ENCODE measurements around the gene DEPDC7.

DNA sequence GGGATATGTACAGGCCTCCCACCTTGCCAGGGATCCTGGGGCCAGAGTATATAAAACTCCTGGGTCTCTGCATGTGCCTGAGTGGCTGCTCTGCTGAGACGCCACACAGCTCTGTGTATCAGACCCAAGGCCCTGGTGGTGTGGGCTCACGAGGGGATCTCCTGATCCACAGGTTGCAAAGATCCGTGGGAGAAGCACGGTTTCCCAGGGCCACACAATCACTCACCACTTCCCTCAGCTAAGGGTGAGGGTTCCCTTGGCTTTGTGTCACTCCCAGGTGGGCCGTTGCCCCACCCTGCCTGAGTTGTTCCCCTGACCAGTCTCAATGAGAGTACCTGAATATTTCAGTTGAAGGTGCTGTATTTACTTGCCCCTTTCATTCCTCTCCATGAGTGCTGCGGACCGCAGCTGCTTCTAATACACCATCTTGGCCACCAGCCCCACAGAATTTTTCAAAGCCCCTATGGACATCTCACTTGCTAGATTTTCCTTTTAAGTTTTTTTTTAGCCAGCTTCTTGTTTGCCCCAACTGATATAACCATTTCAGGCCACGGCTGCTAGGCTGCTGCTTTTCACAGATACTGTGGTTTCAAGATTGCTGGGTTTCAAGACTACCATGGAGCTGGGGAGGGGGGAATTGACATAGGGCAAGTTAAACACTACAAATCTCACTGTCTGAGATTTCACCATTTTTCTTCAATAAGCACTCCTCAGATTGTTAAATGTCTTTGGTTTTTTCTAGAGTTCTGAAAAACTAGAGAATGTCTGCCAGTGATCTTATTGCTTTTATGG, 13.7 kb upstream of the DEPDC7 start:
- TF ChIP-seq TEAD4 (CRISPR knock-in tag; IDR thresholded peaks at IDR 0.05) (no peak), ATF1 (CRISPR knock-in tag; IDR thresholded peaks at IDR 0.05) (no peak), ZNF121 (CRISPR knock-in tag; IDR thresholded peaks at IDR 0.05) (no peak), NR2C2 (CRISPR knock-in tag; IDR thresholded peaks at IDR 0.05) (no peak), TCF7 (CRISPR knock-in tag; IDR thresholded peaks at IDR 0.05; ENCODE audit: low read depth) (no peak), FOXP1 (CRISPR knock-in tag; IDR thresholded peaks at IDR 0.05; ENCODE audit: borderline replicate concordance) (no peak), ZBTB21 (CRISPR knock-in tag; IDR thresholded peaks at IDR 0.05; ENCODE audit: borderline replicate concordance) (no peak), CREB1 (CRISPR knock-in tag; IDR thresholded peaks at IDR 0.05) (no peak)
- TF ChIP-seq, protein P1, sequence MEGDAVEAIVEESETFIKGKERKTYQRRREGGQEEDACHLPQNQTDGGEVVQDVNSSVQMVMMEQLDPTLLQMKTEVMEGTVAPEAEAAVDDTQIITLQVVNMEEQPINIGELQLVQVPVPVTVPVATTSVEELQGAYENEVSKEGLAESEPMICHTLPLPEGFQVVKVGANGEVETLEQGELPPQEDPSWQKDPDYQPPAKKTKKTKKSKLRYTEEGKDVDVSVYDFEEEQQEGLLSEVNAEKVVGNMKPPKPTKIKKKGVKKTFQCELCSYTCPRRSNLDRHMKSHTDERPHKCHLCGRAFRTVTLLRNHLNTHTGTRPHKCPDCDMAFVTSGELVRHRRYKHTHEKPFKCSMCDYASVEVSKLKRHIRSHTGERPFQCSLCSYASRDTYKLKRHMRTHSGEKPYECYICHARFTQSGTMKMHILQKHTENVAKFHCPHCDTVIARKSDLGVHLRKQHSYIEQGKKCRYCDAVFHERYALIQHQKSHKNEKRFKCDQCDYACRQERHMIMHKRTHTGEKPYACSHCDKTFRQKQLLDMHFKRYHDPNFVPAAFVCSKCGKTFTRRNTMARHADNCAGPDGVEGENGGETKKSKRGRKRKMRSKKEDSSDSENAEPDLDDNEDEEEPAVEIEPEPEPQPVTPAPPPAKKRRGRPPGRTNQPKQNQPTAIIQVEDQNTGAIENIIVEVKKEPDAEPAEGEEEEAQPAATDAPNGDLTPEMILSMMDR (IDR thresholded peaks at IDR 0.05): no peak
- TF ChIP-seq, protein P2, sequence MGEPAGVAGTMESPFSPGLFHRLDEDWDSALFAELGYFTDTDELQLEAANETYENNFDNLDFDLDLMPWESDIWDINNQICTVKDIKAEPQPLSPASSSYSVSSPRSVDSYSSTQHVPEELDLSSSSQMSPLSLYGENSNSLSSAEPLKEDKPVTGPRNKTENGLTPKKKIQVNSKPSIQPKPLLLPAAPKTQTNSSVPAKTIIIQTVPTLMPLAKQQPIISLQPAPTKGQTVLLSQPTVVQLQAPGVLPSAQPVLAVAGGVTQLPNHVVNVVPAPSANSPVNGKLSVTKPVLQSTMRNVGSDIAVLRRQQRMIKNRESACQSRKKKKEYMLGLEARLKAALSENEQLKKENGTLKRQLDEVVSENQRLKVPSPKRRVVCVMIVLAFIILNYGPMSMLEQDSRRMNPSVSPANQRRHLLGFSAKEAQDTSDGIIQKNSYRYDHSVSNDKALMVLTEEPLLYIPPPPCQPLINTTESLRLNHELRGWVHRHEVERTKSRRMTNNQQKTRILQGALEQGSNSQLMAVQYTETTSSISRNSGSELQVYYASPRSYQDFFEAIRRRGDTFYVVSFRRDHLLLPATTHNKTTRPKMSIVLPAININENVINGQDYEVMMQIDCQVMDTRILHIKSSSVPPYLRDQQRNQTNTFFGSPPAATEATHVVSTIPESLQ (CRISPR knock-in tag; IDR thresholded peaks at IDR 0.05): no peak
- TF ChIP-seq, protein P3, sequence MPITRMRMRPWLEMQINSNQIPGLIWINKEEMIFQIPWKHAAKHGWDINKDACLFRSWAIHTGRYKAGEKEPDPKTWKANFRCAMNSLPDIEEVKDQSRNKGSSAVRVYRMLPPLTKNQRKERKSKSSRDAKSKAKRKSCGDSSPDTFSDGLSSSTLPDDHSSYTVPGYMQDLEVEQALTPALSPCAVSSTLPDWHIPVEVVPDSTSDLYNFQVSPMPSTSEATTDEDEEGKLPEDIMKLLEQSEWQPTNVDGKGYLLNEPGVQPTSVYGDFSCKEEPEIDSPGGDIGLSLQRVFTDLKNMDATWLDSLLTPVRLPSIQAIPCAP (CRISPR knock-in tag; IDR thresholded peaks at IDR 0.05): no peak
- TF ChIP-seq, protein P4, sequence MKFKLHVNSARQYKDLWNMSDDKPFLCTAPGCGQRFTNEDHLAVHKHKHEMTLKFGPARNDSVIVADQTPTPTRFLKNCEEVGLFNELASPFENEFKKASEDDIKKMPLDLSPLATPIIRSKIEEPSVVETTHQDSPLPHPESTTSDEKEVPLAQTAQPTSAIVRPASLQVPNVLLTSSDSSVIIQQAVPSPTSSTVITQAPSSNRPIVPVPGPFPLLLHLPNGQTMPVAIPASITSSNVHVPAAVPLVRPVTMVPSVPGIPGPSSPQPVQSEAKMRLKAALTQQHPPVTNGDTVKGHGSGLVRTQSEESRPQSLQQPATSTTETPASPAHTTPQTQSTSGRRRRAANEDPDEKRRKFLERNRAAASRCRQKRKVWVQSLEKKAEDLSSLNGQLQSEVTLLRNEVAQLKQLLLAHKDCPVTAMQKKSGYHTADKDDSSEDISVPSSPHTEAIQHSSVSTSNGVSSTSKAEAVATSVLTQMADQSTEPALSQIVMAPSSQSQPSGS (CRISPR knock-in tag; IDR thresholded peaks at IDR 0.05; ENCODE audit: borderline replicate concordance, low read depth): no peak

Measured in WTC11 (cell line).